Measurements from ENCODE around the gene UCKL1. TPM values are rescaled to one million over a fixed set of nuclear protein-coding genes. Genes with fewer than 3 reads are reported as not detected.

UCKL1 gene
- total RNA-seq, 3 donors from 2014 or later: 24.2 to 44.9 (median 36.3) TPM

DNA sequence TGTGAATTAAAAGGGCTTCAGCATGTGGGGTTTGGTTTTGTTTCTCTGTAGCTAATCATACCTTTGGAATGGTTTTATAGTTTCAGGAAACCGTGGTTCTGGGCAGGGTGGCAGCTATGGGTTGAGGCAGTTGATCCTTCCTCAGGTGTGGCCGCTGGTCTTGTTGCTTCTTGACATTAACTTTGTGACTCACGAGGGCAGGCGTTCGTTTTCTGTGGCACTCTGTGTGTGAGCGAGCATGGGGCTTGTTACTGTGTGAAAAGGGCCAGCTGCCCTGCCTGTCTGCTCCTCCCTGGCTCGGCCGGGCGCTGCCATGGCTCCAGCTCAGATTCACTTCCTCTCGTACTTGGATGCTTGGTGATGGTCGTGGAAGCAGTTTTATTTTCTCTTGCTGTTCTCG is 45.0 kb downstream of the UCKL1 start:
- Histone ChIP-seq H3K4me3 (no peak overlapping the region), H3K36me3 (no peaks in the 10 kb centered on the region), H3K4me1 (no peaks in the 10 kb centered on the region), H3K9me3 (no peaks in the 10 kb centered on the region), H3K27me3 (no peaks in the 10 kb centered on the region), H3K27ac (no peak overlapping the region)
- TF ChIP-seq CTCF (IDR thresholded peaks at IDR 0.05): no peak
- no peak for TF ChIP-seq POLR2AphosphoS5 (IDR thresholded peaks at IDR 0.05)
- no peak for TF ChIP-seq POLR2A (IDR thresholded peaks at IDR 0.05)
- intact Hi-C loops (cut with DNase I; ENCODE audit: low total_unique reads): loop anchor here (1.0 kb wide), 1 partner anchor 22 kb away; no protein-coding TSS in a partner anchor
- DNase-seq (ENCODE audit: low spot score in 2 of 2): no peak

GRCh38 chr20:63908008-63908682 is 48.1 kb downstream of the UCKL1 start:
- Histone ChIP-seq H3K36me3 (no peaks in the 10 kb centered on the region), H3K27ac (no peak overlapping the region), H3K4me1 (no peaks in the 10 kb centered on the region), H3K27me3 (no peaks in the 10 kb centered on the region), H3K4me3 (no peak overlapping the region), H3K9me3 (no peaks in the 10 kb centered on the region)
- intact Hi-C loops (cut with DNase I; ENCODE audit: low total_unique reads): no loop called here
- TF ChIP-seq POLR2AphosphoS5 (IDR thresholded peaks at IDR 0.05) (no peak), CTCF (IDR thresholded peaks at IDR 0.05) (no peak), POLR2A (IDR thresholded peaks at IDR 0.05) (no peak)
- DNase-seq (ENCODE audit: low spot score in 2 of 2): no peak

GRCh38 chr20:63903796-63904561 is 52.2 kb downstream of the UCKL1 start:
- Histone ChIP-seq H3K36me3 (no peaks in the 10 kb centered on the region), H3K4me1 (no peaks in the 10 kb centered on the region), H3K9me3 (no peaks in the 10 kb centered on the region), H3K27me3 (no peaks in the 10 kb centered on the region), H3K27ac (no peak overlapping the region), H3K4me3 (no peak overlapping the region)
- TF ChIP-seq POLR2AphosphoS5 (IDR thresholded peaks at IDR 0.05) (no peak), CTCF (IDR thresholded peaks at IDR 0.05) (no peak), POLR2A (IDR thresholded peaks at IDR 0.05) (no peak)
- intact Hi-C loops (cut with DNase I; ENCODE audit: low total_unique reads): no loop called here
- DNase-seq (ENCODE audit: low spot score in 2 of 2): no peak

DNA sequence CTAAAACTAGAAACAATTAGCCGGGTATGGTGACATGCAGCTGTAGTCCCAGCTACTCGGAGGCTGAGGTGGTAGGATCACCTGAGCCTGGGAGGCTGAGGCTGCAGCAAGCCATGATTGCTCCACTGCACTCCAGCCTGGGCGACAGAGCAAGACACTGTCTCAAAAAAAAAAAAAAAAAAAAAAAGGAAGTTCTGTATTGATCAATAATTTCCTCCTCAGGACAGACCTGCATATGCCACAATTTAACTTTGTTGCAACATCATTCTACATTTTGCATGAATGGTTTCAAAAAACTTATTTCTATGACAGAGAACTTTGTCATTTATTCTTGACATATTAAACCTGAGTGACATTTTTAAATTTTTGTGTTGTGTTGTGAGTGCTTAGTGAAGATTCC is 55.8 kb downstream of the UCKL1 start:
- Histone ChIP-seq H3K4me1 (peaks cover 3 to 6% of the 10 kb centered on the region in 2 donors), H3K9me3 (no peaks in the 10 kb centered on the region), H3K27ac (no peak overlapping the region), H3K36me3 (no peaks in the 10 kb centered on the region), H3K27me3 (no peaks in the 10 kb centered on the region), H3K4me3 (no peak overlapping the region)
- DNase-seq (ENCODE audit: low spot score in 2 of 2): no peak
- TF ChIP-seq POLR2A (IDR thresholded peaks at IDR 0.05): no peak
- TF ChIP-seq CTCF (IDR thresholded peaks at IDR 0.05): no peak
- TF ChIP-seq POLR2AphosphoS5 (IDR thresholded peaks at IDR 0.05): no peak
- intact Hi-C loops (cut with DNase I; ENCODE audit: low total_unique reads): no loop called here
